NCI-H446 (cell line): ENCODE results near the gene NDUFB6.
"Not testable (repeated sequence)": the region's sequence is repeated elsewhere in the genome, so short reads cannot be mapped to it uniquely, and the experiment has no call there.

ENCODE experiments used
- DNase-seq, 2 experiments: peaks; one replicate each; lab custom pipeline; 2025; lab: John Stamatoyannopoulos, UW

Gene NDUFB6

DNA sequence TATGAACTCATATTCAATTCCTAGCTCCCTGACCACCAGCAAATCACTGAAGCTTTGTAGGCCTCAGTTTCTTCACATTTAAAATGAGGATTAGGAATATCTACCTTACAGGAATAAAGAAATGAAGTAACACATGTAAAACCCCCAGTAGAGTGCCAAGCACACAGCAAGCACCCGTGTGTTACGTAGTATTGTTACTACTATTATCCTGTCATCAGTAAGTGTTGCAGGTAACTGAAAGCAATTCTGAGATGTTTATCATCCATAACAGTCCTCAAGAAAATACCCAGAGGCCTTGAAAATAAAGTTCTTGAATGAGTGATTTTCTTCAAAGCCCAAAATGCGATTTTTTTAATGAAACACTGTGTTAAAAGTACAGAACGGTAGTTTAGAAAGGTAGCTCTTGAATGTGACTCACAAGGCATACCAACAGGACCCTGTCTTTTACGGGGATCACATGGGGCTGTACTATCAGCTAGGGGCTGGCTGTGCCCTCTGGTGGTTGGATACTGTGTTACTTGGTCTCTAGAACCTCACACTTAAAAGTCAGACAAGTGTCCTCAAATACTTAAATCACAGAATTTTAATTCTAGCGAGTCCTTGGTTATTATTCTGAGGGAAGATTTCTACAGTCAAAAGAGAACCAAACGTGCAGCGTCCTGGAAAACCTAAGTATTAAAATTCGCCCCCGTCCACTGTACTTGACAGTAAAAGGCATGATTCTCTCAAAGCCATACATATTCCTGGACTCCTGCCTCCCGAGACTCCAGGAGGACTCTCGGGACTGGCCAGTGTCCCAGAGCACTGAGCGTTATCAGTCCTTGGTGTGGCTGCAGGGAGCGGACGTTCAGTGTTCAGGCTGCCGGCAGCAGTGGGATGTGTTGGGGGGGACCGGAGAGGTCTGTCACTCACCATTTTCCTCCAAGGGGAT is 725 bp downstream of the NDUFB6 start:
- DNase-seq = peak; percentile 51 to 71

DNA sequence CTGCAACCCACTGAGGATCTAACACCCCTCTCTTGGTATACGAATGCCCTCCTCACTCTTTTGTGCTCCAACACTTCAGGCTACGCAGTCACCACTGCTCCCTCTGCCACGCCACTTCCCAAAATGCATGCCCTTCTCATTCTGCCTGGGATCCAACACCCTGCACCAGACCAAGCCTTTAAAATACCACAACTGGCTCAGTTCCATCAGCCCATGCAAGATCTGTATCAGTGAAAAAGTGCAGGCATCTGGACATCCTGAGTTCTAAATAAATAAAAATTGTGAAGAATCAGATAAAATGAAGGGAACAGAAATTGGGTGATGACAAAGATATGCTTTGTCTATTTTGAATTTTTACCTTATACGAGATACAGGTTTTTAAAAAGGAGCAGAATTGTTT is 2.7 kb downstream of the NDUFB6 start:
- DNase-seq = no peak

DNA sequence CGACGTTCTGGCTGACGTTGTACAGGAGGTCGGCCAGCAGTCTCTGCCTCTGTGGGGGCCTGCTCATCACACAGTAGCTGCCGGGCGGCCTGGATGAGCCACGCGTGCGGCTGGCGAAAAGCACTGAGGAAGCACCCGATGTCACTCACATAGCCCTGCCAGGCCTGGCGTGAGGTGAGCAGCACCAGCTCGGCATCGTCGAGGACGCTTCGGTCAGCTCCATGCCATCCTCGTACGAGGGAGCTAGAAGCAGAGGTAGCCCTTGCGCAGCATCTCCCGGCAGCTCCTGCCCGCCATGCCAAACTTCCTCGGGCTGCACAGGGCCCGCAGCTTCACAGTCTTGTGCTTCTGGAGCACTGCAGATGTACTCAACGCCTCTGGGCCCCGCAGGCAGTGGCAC is 6.2 kb downstream of the NDUFB6 start:
- DNase-seq = no peak

DNA sequence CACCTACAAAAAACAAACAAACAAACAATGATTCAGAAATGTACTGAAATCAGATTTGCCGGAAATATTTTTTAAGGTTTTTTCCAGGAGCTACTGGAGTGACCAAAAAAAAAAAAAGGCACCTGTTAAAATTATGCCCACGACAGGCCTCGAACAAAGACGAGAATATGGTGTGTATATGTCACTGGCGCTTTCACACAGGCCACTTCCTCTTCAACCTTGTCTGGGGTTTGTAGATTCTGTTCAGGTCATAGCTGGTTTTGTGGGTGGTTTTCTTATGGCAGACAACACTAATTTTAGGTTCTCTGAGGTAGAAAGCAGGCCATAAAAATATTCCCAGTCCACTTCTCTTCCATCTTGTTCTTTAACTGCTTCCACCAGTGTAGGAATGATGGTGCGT is 7.0 kb downstream of the NDUFB6 start:
- no peak for DNase-seq

DNA sequence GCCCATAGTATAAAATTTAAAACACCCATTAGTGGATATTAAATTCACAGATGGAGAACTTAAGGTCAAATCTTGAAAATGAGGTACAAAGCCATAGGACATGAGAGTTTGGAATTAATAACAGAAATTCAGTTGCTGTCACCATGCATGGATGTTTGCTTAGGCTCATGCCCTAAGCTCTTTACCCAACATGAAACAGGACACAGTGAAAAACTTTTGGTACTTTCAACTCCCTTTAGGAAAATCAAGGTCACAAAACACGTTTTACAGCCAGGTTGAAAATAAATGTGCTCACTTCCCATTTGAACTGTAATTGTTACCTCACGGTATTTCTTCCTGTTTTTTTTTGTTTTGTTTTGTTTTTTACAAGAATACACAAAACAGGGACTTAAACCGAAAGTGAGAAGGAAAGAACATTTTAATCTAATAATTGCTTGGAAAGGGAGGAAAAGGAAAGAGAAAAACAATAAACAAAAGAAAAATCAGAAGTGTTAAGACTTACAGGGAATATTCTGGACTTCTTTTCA is 14.5 kb downstream of the NDUFB6 start:
- DNase-seq = no peak

DNA sequence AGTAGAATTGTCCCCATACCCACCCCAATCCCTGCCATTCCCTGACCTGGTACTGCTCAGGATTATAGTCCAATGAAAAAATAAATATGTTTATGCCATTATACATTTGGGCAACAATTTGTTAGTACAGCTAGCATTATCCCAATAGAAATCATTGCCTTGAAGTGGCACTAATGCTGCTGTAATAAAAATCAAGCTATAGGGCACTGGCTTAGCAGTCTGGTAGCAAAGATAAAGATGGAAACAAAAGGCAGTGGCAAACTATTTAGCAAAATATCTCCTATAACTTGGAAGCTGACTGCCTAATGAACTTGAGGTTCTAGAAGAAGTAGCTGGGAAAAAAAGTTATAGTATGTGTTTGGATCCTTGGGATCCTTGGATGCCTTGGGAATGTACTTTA is 18.4 kb downstream of the NDUFB6 start:
- no peak for DNase-seq

DNA sequence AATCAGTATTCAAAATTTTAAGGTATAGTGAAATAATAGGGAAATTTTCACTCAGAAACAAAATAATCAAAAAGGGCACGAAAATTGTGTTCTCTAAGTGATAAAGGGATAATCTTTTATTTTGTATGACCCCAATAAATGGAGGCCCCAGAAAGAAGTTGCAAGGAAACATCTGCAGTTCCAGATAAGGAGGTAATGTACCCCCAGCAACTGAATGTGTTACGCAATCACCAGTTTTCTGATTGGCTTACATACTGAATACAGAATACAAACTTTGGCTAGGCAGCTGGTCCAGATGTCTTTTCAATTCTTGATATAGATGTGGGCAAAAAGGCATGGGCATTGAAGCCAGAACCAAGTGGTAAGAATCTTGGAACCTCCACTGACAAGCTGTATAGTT is 18.9 kb downstream of the NDUFB6 start:
- DNase-seq = peak in 1 of 2 experiments; percentile 13

DNA sequence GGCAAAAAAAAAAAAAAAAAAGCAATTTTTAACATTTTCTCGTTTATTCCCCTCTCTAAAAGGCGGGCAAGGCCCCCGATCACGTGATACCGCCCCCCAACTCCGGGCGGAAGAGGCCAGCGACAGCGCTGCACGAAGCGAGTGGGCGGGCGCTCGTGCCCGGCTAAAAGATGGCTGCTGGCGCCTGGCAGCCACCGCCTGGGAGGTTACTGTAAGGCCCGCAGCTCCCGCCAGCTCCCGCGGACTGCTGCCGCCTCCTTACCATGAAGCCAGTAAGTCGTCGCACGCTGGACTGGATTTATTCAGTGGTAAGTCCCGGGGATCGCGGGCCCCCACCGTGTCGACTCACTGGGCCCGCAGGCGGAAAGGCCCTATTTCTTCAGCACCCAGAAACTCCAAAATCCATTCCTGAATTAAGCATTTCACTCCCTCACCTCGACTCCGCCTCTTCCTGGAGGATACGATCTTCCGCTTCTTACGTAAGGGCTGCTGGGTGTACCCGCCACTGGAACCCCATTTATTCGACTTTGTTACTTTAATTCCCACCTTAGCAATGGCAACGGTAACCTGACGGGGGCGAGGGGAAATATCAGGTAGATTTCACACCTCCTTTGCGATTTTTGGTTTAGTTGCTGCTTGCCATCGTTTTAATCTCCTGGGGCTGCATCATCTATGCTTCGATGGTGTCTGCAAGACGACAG is 20.6 kb downstream of the NDUFB6 start, which contains the start of the genes SMIM27 and TOPORS:
SMIM27 (plus strand) TSS at position 156 of the 701 bp plus-strand sequence; CDS start at position 264, 108 bp downstream.
TOPORS (minus strand) TSS at position 415 of the 701 bp plus-strand sequence; CDS start at position 265, 150 bp downstream.
- DNase-seq = peak; percentile 87 to 94

DNA sequence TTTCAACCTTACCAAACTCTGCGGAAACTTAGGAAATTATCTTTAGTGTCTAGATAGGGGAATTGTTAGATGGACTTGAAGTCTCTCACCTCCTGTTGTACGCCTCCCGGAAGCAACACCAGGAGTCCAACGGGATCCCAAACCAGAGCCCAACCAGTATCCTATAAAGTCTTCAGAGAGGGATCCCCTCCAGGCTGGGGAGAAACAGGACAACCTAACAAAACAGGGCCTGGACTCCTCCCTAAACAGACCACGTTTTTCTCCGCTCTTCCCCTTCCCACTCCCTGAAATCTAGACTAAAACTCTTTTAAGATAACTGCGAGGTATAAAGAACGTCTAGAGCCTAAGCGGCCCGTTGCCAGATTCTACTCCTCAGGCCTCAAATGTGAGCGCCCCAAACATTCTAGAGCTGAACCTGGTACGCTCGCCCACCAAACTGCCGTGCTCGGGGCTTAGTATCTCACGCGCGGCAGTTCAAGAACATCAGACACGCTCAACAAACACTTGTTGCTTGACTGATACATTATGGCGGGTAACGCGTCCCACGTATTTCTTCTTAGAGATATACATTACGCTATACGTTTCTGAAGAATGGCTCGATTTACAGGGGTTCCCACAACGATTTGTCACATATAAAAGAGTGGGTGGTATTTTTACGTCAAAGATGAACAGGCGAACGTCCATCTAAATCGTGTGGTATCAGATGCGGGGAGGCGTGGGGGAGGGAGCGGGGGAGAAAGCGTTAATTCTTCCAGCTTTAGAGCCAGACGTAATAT is 21.5 kb downstream of the NDUFB6 start:
- peak; percentile 52 to 74 for DNase-seq

DNA sequence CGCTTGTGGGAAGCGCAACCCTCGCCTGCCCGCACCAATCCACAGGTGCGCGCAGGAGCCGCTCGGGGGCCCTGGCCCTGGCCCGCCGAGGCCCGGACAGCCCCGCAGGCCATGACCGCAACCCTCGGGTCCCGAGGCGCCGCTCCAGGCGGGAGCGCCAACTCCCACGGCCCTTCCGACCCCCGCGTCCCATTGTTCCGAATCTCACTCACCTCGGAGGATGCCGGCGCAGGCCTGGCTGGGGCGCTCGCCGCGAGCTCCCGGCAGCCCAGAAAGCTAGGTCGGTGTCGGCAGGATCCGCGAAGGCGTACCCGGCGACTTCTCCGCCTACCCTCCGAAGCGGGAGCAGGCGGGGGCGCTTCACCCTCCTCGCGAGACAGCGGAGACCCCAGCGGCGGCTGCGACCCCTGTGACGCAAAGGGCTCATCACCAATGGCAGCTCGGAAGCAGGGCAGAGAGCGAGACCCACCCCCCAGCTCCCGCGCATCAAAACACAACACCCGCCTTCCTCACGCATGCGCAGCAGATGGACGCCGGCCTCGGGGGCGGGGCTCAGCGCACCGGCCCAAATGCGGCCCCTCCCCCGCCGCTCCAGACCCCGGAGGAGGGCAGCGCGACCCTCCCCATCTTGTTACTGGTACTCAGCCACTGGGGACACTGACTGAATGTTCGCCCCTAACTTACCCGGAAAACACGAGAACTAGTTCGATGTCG is 22.2 kb downstream of the NDUFB6 start:
- peak; percentile 94 to 96 for DNase-seq

DNA sequence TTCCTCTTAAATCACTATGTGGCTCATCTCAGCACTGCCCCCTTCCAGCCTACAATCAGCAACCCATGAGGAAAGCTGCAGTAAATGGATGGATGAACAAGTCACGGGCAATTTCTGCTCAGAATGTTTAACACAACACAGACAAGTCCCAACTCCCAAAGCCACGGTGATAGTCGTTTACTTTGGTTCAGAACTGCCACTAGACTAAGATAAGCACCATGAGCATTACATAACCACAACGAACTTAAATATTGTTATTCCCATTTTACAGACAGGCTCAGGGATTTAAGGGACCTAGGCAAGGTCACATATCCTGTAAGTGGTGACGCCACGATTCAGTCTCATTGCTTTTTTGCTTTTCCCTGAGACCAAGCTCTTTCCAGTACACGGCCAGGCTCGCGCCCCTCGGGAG is 22.8 kb downstream of the NDUFB6 start:
- peak in 1 of 2 experiments; percentile 5 for DNase-seq

DNA sequence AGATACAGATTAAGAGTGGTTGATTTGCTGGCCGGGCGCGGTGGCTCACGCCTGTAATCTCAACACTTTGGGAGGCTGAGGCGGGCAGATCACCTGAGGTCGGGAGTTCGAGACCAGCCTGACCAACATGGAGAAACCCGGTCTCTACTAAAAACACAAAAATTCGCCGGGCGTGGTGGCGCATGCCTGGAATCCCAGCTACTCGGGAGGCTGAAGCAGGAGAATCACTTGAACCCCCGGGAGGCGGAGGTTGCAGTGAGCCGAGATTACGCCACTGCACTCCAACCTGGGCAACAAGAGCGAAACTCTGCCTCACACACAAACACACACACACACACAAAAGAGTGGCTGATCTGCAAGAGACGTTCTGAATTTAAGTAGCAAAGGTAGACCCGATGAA is 24.7 kb downstream of the NDUFB6 start:
- not testable (repeated sequence) for DNase-seq

DNA sequence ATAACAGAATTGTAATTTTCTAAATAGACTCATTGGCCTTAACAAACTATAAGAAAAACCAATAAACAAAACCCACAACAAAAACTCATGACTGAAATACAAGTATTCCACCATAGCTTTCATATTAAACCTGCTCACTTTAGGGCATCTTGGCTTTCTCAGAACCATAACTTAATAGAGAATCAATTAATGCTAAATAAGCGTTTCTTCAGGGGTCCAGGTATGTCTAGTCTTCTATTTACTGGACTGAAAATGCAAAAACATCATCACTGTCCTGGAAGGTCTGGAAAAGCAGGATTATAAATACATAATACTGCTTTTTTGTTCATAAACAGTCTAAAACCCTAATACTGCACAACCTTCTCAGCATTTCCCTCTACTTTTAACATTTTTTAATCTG is 27.1 kb downstream of the NDUFB6 start:
- DNase-seq = no peak

DNA sequence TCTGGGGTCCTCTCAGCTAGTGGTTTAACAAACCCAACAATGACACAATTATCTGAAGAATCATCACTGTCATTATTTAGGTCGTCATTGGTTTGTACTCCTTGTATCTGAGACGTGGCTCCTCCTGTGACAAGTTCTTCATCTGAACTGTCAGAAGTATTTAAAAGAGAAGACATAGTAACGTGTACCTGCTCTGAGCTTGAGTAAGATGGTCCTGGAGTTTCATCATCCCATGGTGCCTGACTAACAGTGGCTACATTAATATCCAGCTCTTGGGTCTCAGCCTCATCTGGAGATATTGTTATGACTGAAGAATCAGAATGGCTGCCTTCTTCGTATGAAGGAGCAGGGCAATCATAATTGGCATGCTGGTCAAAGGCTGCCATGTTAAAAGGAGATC is 29.9 kb downstream of the NDUFB6 start:
- no peak for DNase-seq

DNA sequence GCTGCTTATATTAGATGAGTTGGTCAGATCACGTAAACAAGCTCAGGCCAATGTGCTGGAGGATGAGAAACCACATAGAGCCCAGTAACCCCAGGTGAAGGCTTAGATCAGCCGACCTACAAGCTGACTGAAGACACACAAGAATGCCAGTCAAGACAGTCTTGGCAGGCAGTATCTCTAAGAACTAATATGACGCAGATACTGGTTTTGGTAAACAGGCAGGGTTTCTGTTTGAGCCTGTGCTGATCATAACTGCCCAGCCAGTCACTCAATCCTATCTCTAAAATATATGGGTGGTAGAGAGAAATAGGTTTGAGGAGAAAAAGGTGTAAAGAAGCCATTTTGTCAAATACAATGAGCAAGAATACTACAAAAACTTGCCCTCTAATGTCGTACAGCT is 39.1 kb downstream of the NDUFB6 start:
- DNase-seq = no peak

DNA sequence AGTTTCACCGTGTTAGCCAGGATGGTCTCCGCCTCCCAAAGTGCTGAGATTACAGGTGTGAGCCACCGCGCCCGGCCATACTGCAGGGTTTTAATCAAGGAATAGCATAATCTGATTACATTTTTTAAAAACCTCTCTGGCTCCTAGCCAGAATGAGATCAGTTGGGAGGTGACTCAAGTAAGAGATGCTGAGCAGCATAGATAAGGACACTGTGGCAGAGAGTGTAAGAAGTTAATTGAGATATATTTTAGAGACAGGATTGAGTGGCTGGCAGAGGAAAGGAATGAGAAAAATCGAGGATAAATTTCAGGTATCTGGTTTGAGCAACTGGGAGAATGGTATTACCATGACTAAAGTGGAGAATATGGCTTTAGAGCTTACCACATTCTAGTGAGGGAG is 39.6 kb downstream of the NDUFB6 start:
- no peak for DNase-seq

DNA sequence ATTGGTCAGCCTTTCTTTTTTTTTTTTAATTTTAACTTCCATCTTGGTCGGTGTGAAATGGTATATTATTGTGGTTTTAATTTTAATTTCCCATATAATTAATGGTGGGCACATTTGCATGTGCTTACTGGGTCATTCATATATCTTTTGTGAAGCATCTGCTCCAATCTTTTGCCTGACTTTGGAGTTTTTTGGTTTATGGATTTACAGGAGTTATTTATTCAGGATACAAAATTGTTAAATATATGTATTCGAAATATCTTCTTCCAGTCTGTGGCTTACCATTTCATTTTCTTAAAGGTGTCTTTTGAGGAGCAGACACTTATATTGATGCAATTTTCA is 46.3 kb downstream of the NDUFB6 start:
- DNase-seq = no peak

DNA sequence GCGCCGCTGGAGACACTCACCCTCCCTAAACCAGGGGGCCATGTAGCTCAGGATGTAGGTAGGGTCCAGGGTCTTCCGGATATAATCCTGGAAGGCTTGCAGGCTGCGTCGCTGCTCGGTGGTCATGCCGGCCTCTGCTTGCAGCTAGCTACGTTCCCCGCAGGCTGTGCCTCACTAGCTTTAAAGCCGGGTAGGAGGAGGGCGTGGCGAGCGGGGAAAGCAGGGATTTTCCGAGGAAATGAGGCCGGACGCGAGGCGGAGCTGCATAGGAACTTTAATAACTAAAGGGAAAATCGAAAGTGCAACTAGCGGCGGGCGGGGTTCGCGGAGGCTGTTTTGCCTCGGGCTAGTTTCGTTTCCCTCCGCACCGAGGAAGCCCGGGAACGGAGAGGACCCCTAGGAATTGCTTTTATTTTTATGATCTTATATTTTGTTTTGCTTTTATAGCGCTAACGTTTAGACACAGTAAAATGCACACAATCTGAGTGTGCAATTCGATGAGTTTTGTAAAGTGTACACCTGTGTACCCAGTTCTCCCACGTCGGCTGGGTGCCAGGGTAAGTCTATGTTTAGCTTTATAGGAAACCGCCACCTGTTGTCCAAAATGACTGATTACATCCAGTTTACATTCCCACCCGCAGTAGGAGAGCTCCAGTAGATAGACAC is 46.8 kb downstream of the NDUFB6 start, which contains the start of gene RIGI:
RIGI (minus strand) TSS at position 156 of the 666 bp plus-strand sequence; CDS start at position 126, 30 bp downstream.
- DNase-seq = no peak

DNA sequence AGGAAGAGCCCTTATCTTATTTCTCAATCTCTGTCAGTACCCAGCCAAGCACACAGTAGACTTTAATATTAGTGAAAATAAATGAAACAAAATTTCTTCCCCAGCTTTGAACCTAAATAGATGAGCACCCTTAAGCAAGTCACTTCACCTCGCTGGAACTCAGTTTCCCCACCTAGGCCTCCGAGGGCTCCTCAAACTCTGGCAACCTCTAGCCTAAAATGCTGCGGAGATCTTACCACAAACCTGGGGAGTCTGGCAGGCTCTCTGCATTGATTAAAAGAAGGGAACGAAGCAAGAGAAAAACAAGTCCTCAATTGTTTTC is 47.3 kb downstream of the NDUFB6 start:
- DNase-seq = no peak

DNA sequence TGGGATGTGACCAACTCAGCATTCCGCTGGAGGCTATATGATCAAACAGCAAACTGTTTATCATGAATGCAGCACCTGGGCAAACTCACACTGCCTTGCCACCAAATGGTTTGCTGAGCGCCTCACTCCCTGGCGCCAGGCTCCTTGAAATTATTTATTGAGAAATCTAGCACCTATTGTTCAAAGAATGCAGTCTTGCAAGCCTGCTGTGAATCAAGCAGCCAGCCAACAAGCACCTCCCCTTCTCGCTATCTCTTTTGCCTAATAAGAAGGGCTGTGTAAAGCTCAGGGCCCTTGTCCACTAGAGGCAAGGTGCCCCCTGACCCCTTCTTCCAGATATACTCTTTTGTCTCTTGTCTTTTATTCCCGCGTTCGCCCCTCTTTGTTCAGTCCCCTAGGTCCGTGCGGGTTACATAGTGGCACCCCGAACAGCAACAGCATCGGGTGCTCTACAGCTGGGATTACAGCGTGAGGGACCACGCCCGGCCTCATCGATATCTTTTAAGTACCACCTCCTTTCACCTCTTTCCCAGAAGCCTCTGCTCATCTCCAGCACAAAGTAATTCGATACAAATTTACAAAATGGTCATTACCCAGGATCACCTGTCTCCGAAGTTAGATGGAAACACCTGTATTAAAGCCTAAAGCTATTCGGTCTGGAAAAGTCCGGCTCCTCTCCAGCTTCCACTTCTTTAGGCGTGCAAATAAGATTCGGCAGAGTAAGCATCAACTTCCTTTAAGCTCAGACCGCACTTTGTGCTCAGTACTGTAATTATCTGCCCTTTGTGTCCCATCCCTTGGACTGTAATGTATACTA is 47.9 kb downstream of the NDUFB6 start:
- DNase-seq = no peak
